Mesenchymal stem cell (in vitro differentiated cells and primary cell): Measurements from ENCODE around the gene CD79A.
A peak's percentile ranks its signal among the peaks of the same experiment; 100 is the strongest.

Experiments used
- DNase-seq: peaks from one replicate; pipeline ENCODE4 v3.0.0-alpha.2; 2013
- H2AFZ ChIP-seq: one replicate; pipeline ENCODE4 v1.6.1; 2013; ENCODE audit warnings: low read depth, mild to moderate bottlenecking, control low read depth, inconsistent platforms, low read length, moderate library complexity
- H2AK5ac ChIP-seq: 2 replicates; pipeline ENCODE4 v1.6.1; 2013; ENCODE audit warnings: low read length, moderate library complexity, mild to moderate bottlenecking, inconsistent platforms; ENCODE audit not compliant: severe bottlenecking
- H2BK120ac ChIP-seq: one replicate; pipeline ENCODE4 v1.6.1; 2013; ENCODE audit warnings: low read depth, mild to moderate bottlenecking, inconsistent platforms, low read length, moderate library complexity
- H2BK12ac ChIP-seq, 2 experiments: one replicate each; pipeline ENCODE4 v1.6.1; 2013; ENCODE audit warnings: inconsistent platforms in 2 of 2, low read length in 2 of 2, mild to moderate bottlenecking in 2 of 2, moderate library complexity in 2 of 2, control low read depth in 1 of 2
- H2BK15ac ChIP-seq: one replicate; pipeline ENCODE4 v1.6.1; 2013; ENCODE audit warnings: mild to moderate bottlenecking, low read depth, inconsistent platforms; ENCODE audit not compliant: poor library complexity, severe bottlenecking
- H2BK5ac ChIP-seq: 2 replicates; pipeline ENCODE4 v1.6.1; 2013; ENCODE audit warnings: low read depth, mild to moderate bottlenecking, low read length, control low read depth, inconsistent platforms; ENCODE audit not compliant: poor library complexity, severe bottlenecking
- H3K14ac ChIP-seq, 2 experiments: one replicate each; pipeline ENCODE4 v1.6.1; 2013; ENCODE audit warnings: inconsistent platforms in 2 of 2, low read length in 2 of 2, control low read depth in 1 of 2, mild to moderate bottlenecking in 1 of 2, moderate library complexity in 1 of 2
- H3K18ac ChIP-seq, 2 experiments: one replicate each; pipeline ENCODE4 v1.6.1; 2013; ENCODE audit warnings: inconsistent platforms in 2 of 2, low read length in 2 of 2, control low read depth in 1 of 2, low read depth in 1 of 2, mild to moderate bottlenecking in 1 of 2
- H3K23ac ChIP-seq, 2 experiments: one replicate each; pipeline ENCODE4 v1.6.1; 2013; ENCODE audit warnings: inconsistent platforms in 2 of 2, low read length in 2 of 2, mild to moderate bottlenecking in 2 of 2, moderate library complexity in 2 of 2, control low read depth in 1 of 2
- H3K27ac ChIP-seq: 2 replicates; pipeline ENCODE4 v1.5.1; 2013; ENCODE audit warnings: mild to moderate bottlenecking, moderate library complexity, low read length, control low read depth, inconsistent platforms; ENCODE audit not compliant: poor library complexity, severe bottlenecking
- H3K27me3 ChIP-seq, 2 experiments: 2 replicates each; pipeline versions ENCODE4 v1.6.1 to v1.7.0; 2013; ENCODE audit warnings: low read length in 2 of 2, mild to moderate bottlenecking in 2 of 2, moderate library complexity in 2 of 2, control low read depth in 1 of 2, inconsistent platforms in 1 of 2; ENCODE audit not compliant: control insufficient read depth in 1 of 2, insufficient read depth in 1 of 2
- H3K36me3 ChIP-seq, 2 experiments: 2 replicates each; pipeline versions ENCODE4 v1.6.1 to v1.7.0; 2013; ENCODE audit warnings: low read length in 2 of 2, control low read depth in 1 of 2, inconsistent platforms in 1 of 2, low read depth in 1 of 2, mild to moderate bottlenecking in 1 of 2; ENCODE audit not compliant: insufficient read depth in 2 of 2, control insufficient read depth in 1 of 2
- H3K4ac ChIP-seq, 2 experiments: one replicate each; pipeline ENCODE4 v1.6.1; 2013; ENCODE audit warnings: inconsistent platforms in 2 of 2, low read length in 2 of 2, mild to moderate bottlenecking in 2 of 2, moderate library complexity in 2 of 2, control low read depth in 1 of 2, low read depth in 1 of 2
- H3K4me1 ChIP-seq: 2 replicates; pipeline ENCODE4 v1.6.1; 2013; ENCODE audit warnings: low read depth, low read length, control low read depth; ENCODE audit not compliant: control insufficient read depth, insufficient read depth
- H3K4me2 ChIP-seq: 2 replicates; pipeline ENCODE4 v1.6.1; 2013; ENCODE audit warnings: low read length, mild to moderate bottlenecking, inconsistent platforms; ENCODE audit not compliant: poor library complexity, severe bottlenecking
- H3K4me3 ChIP-seq, 2 experiments: 2 replicates each; pipeline versions ENCODE4 v1.5.1 to v1.7.0; 2013; ENCODE audit warnings: low read length in 2 of 2, mild to moderate bottlenecking in 2 of 2, control low read depth in 1 of 2, low read depth in 1 of 2; ENCODE audit not compliant: insufficient read depth in 1 of 2
- H3K79me1 ChIP-seq: replicated peaks from 2 replicates; pipeline ENCODE4 v1.6.1; 2013; ENCODE audit warnings: mild to moderate bottlenecking, control low read depth, low read length, inconsistent platforms; ENCODE audit not compliant: poor library complexity, severe bottlenecking
- H3K9ac ChIP-seq: 2 replicates; pipeline ENCODE4 v1.7.0; 2013; ENCODE audit warnings: mild to moderate bottlenecking, low read length, moderate library complexity
- H3K9me3 ChIP-seq: 2 replicates; pipeline ENCODE4 v1.7.0; 2013; ENCODE audit warnings: mild to moderate bottlenecking, low read length; ENCODE audit not compliant: control insufficient read depth
- H4K8ac ChIP-seq: one replicate; pipeline ENCODE4 v1.6.1; 2013; ENCODE audit warnings: inconsistent platforms, mild to moderate bottlenecking, low read length, moderate library complexity
- H4K91ac ChIP-seq: one replicate; pipeline ENCODE4 v1.6.1; 2013; ENCODE audit warnings: mild to moderate bottlenecking, low read length, inconsistent platforms
- WGBS: methylation state at CpG from one replicate; pipeline ENCODE4 v1.1.7; 2013; ENCODE audit warnings: mixed read lengths; 5-methylcytosine and 5-hydroxymethylcytosine counted together

The CD79A gene

GRCh38 chr19:41868989-41869300 lies 8.1 kb upstream of the CD79A start:
- peaks cover 84 to 88% of the 10 kb centered on the region in 2 experiments for H3K36me3 ChIP-seq
- H3K4me3 ChIP-seq, result no peak overlapping the region
- peaks cover 29% of the 10 kb centered on the region for H3K4me1 ChIP-seq
- no peak overlapping the region for H2AK5ac ChIP-seq
- H2BK5ac ChIP-seq, result no peak overlapping the region
- H3K18ac ChIP-seq, result no peak overlapping the region
- peaks cover 6% of the 10 kb centered on the region for H3K79me1 ChIP-seq
- H4K91ac ChIP-seq, result no peak overlapping the region
- H3K27me3 ChIP-seq, result no peaks in the 10 kb centered on the region
- no peak overlapping the region for H3K14ac ChIP-seq
- H3K9ac ChIP-seq, result peak overlapping the region; percentile 32
- no peak overlapping the region for H3K4ac ChIP-seq
- no peak overlapping the region for H3K4me2 ChIP-seq
- WGBS, result 94% methylated on average over 12 of the region's 12 CpGs
- no peaks in the 10 kb centered on the region for H3K9me3 ChIP-seq
- H3K23ac ChIP-seq, result no peak overlapping the region
- no peak overlapping the region for H4K8ac ChIP-seq
- H2BK120ac ChIP-seq, result no peak overlapping the region
- no peak overlapping the region for H2BK12ac ChIP-seq
- no peak for DNase-seq
- H2AFZ ChIP-seq, result no peak overlapping the region
- no peak overlapping the region for H2BK15ac ChIP-seq
- H3K27ac ChIP-seq, result no peak overlapping the region

- H4K91ac ChIP-seq, result no peak overlapping the region
- no peak overlapping the region for H2AK5ac ChIP-seq
- no peak overlapping the region for H2BK120ac ChIP-seq
- H3K9me3 ChIP-seq, result no peaks in the 10 kb centered on the region
- DNase-seq, result no peak
- no peak overlapping the region for H4K8ac ChIP-seq
- H3K27me3 ChIP-seq, result no peaks in the 10 kb centered on the region
- peak overlapping the region; percentile 5 for H2BK5ac ChIP-seq
- peaks cover 79 to 83% of the 10 kb centered on the region in 2 experiments for H3K36me3 ChIP-seq
- peak overlapping the region; percentile 26 for H3K9ac ChIP-seq
- H3K23ac ChIP-seq, result no peak overlapping the region
- H3K14ac ChIP-seq, result no peak overlapping the region
- H3K4me2 ChIP-seq, result no peak overlapping the region
- H2AFZ ChIP-seq, result no peak overlapping the region
- 96% methylated on average over 13 of the region's 13 CpGs for WGBS
- no peak overlapping the region for H3K4ac ChIP-seq
- H2BK12ac ChIP-seq, result no peak overlapping the region
- no peak overlapping the region for H2BK15ac ChIP-seq
- H3K18ac ChIP-seq, result no peak overlapping the region
- H3K79me1 ChIP-seq, result peaks cover 6% of the 10 kb centered on the region
- peaks cover 27% of the 10 kb centered on the region for H3K4me1 ChIP-seq
- no peak overlapping the region for H3K27ac ChIP-seq
- H3K4me3 ChIP-seq, result no peak overlapping the region
Observed at GRCh38 chr19:41869374-41869955, 7.6 kb upstream of the CD79A start.

DNA sequence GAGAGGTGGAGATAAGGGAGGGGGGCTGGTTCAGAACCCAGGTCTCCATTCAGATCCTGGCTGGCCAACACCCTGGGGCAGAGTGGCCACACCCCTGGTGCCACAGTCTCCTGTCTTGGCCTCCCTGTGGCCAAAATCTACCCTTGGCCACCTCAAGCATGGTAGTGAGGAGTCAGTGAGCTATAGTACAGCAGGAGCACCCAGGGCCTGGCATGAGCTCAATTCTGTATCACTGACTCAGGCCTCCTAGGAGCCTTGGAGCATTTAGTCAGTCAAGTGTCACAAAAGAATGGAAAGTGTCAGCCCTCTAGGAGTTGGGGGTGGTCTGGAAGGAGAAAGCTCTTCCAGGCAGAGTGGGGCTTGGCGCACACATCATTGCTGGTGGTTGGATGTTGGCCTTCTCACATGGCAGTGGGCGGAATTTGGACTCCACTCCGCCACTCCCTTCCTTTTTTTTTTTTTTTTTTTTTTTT lies 6.6 kb upstream of the CD79A start:
- no peak overlapping the region for H2AFZ ChIP-seq
- H3K4ac ChIP-seq, result no peak overlapping the region
- no peak overlapping the region for H4K8ac ChIP-seq
- no peak overlapping the region for H4K91ac ChIP-seq
- no peaks in the 10 kb centered on the region for H3K27me3 ChIP-seq
- H3K4me2 ChIP-seq, result no peak overlapping the region
- no peak overlapping the region for H3K4me3 ChIP-seq
- DNase-seq, result peak; percentile 22
- H3K79me1 ChIP-seq, result peaks cover 6% of the 10 kb centered on the region
- no peak overlapping the region for H3K18ac ChIP-seq
- no peak overlapping the region for H2BK12ac ChIP-seq
- H3K9me3 ChIP-seq, result no peaks in the 10 kb centered on the region
- H2AK5ac ChIP-seq, result no peak overlapping the region
- peak overlapping the region; percentile 49 for H3K27ac ChIP-seq
- H2BK15ac ChIP-seq, result no peak overlapping the region
- peaks cover 69 to 75% of the 10 kb centered on the region in 2 experiments for H3K36me3 ChIP-seq
- H3K14ac ChIP-seq, result no peak overlapping the region
- no peak overlapping the region for H2BK5ac ChIP-seq
- 88% methylated on average over 2 of the region's 3 CpGs for WGBS
- no peak overlapping the region for H3K23ac ChIP-seq
- H3K4me1 ChIP-seq, result peaks cover 24% of the 10 kb centered on the region
- peak overlapping the region; percentile 14 for H3K9ac ChIP-seq
- no peak overlapping the region for H2BK120ac ChIP-seq

GRCh38 chr19:41871573-41872383 lies 5.3 kb upstream of the CD79A start:
- Histone ChIP-seq H2AK5ac (no peak overlapping the region), H2BK5ac (no peak overlapping the region), H3K27ac (peak overlapping the region; percentile 2), H3K14ac (no peak overlapping the region), H3K4ac (peak overlapping the region in 1 of 2 experiments; percentile 46), H2BK12ac (peak overlapping the region in 1 of 2 experiments; percentile 7), H3K79me1 (peaks cover 6% of the 10 kb centered on the region), H4K91ac (no peak overlapping the region), H3K18ac (no peak overlapping the region), H3K36me3 (peaks cover 62 to 65% of the 10 kb centered on the region in 2 experiments), H2BK15ac (no peak overlapping the region), H2BK120ac (no peak overlapping the region), H3K23ac (no peak overlapping the region), H3K27me3 (no peaks in the 10 kb centered on the region), H3K4me1 (peaks cover 18% of the 10 kb centered on the region), H3K9me3 (no peaks in the 10 kb centered on the region), H3K4me3 (no peak overlapping the region), H3K4me2 (no peak overlapping the region), H3K9ac (peak overlapping the region; percentile 29), H2AFZ (no peak overlapping the region), H4K8ac (peak overlapping the region; percentile 47)
- DNase-seq, result peak; percentile 7
- 86% methylated on average over 15 of the region's 16 CpGs for WGBS
